Activated CD8-positive, alpha-beta memory T cell treated with anti-CD3 and anti-CD28 coated beads for 36 hours (primary cell): ENCODE results near the gene SLIT3. TPM values are rescaled to one million over a fixed set of nuclear protein-coding genes. Genes with fewer than 3 reads are reported as not detected.

Experiments used
- CTCF ChIA-PET: fragments of 350-600 bp; sonication (Branson Sonifier 250); formaldehyde crosslinking; loops from one replicate; lab custom pipeline; 2021; ENCODE audit warnings: antibody characterized with exemption; lab: Charles Lee
- POLR2A ChIA-PET: fragments of 350-600 bp; sonication (Branson Sonifier 250); formaldehyde crosslinking; loops from one replicate; lab custom pipeline; 2021; ENCODE audit warnings: antibody characterized with exemption; lab: Charles Lee
- total RNA-seq, 2 experiments: library from RNA; stranded (reverse); gene quantifications; one replicate each; pipeline ENCODE4 v1.2.3, GENCODE V29; 2021

SLIT3 gene
- total RNA-seq, 2 experiments from 2014 or later, result 0.50 to 0.76 TPM

- POLR2A ChIA-PET, result no interaction called here
- CTCF ChIA-PET, result no interaction called here
These were observed 594.3 kb downstream of the SLIT3 start for GRCh38 chr5:168706655-168707069.

- CTCF ChIA-PET, result no interaction called here
- POLR2A ChIA-PET, result no interaction called here
These were observed 595.6 kb downstream of the SLIT3 start for GRCh38 chr5:168705321-168705720.

GRCh38 chr5:168702511-168702910, 598.4 kb downstream of the SLIT3 start:
- ChIA-PET POLR2A (no interaction called here), CTCF (no interaction called here)

GRCh38 chr5:168701641-168702040, 599.3 kb downstream of the SLIT3 start:
- CTCF ChIA-PET, result no interaction called here
- POLR2A ChIA-PET, result no interaction called here

DNA sequence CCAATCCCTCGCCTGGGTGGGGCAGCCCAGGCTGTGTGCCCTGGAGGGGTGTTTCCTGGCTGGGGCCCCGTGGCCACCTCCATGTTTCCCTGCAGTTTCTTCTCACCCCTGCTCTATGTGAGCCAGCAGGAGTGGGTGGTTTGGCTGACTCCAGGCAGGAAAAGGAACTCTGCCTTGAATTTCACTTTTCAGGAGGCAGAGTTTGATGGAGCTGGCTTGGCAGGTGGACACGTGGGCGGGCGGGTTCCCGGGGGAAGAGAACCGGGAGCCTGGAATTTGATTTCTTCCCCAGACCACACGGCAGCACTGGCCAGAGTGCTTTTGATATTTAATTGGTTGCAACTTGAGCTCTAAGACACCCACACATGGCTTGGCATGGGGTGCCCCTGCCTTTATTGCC, 601.9 kb downstream of the SLIT3 start:
- ChIA-PET CTCF (no interaction called here), POLR2A (no interaction called here)

- CTCF ChIA-PET, result no interaction called here
- POLR2A ChIA-PET, result no interaction called here
These were observed 603.8 kb downstream of the SLIT3 start for GRCh38 chr5:168697034-168697720.

DNA sequence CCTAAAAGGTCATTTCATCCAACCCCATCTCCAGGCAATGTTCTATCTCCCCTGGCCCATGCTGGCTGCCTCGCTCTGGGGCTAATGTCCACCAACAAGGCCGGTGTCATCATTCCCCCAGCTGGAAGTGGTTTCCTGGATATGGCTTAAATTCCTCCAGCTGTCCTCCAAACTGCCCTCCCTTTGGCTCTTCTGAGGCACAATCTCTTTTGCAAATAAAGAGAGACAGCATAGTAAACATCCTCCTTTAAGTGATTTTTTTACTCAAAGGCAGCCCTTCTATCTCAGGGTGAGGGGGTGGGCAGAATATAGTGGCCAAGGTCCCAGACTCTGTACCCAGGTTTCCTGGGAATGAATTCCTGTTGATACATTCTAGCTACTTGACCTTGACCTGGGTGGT, 604.3 kb downstream of the SLIT3 start:
- POLR2A ChIA-PET, result no interaction called here
- CTCF ChIA-PET, result no interaction called here

DNA sequence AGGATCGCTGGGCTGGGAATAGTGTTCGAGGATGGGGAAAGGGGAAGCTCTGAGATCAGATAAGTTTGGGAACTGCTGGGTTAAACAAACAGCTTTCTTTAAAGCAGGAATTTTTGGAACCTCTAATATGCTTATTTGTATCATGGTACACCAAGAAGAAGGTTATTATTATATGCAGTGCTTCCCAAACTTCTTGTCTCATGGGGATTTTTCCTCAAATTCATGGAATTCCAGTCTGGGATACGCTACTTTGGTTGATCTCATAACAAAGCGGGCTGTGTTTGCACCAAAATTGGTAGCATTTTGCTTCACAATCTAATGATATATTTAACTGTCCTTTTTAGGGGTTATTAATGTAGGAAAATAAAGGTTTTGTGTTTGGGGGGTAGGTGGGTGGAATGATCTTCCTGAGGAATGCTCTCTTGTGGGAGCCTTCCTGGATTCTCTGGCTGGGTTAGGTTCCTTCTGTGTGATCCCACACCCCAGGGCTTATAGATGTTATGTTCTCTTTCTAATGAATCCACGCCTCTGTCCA, 605.6 kb downstream of the SLIT3 start:
- POLR2A ChIA-PET, result no interaction called here
- CTCF ChIA-PET, result interaction anchor here (0.5 to 1.5 kb wide), 2 partner anchors 15 to 872 kb away, joined by 3 read pairs; no protein-coding TSS in a partner anchor

DNA sequence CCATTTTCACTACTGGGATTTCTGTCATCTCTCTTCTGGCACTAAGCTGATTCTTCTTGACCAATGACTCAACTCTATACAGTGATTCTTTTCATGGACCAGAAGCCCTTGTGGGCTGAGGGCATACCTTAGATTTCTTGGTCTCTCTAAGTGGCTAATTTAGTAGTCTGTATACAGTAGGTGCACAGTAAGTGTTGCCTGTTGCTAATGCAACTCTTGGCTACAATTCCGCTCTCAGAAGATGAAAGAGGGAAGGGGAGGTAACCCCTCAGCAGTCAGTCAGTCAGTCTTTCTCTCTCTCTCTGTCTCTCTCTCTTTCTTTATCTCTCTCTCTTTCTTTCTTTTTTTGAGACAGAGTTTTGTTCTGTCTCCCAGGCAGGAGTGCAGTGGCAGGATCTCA, 606.6 kb downstream of the SLIT3 start:
- ChIA-PET CTCF (interaction anchor here (1.5 kb wide), 1 partner anchor 14 kb away, joined by 3 read pairs; no protein-coding TSS in a partner anchor), POLR2A (no interaction called here)

GRCh38 chr5:168693883-168694282, 607.1 kb downstream of the SLIT3 start:
- ChIA-PET POLR2A (no interaction called here), CTCF (no interaction called here)

DNA sequence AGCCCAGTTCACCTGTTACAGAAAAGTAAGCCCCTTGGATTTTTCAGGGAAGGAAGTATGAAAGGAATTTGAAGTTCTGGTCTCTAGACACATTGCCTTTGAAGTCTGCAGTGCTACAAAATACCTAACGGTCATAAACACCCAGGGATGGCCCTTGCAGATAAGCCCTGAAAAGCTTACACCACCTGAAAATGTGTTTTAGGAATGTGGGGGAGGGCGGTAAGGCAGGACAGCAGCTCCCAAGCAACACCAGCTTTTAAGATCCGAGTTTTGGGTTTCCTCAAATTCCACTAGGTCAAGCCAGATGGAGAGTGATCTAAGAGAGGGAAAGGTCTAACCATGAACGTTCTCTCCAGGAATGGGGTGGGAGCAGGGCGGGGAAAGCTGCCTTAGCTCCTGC, 607.6 kb downstream of the SLIT3 start:
- ChIA-PET POLR2A (no interaction called here), CTCF (no interaction called here)

DNA sequence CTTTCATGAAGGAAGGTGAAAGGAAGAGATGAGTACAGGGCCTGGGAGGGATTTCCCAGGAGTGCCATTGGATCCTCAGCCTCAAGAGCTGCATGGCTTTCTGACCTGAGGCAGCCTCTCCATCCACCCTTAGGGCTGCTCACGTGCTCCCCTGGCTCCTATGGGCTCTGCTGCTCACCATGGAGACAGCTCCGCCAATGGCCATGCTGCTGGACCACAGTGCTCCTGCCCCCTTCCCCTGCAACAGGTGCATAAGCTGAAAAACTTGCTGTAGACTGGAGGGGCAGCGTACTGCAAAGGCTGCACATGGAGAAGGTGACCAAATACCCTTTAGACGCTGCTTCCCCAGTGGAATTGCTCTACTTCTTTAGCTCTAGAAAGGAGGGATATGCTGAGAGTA, 609.0 kb downstream of the SLIT3 start:
- ChIA-PET CTCF (no interaction called here), POLR2A (no interaction called here)

DNA sequence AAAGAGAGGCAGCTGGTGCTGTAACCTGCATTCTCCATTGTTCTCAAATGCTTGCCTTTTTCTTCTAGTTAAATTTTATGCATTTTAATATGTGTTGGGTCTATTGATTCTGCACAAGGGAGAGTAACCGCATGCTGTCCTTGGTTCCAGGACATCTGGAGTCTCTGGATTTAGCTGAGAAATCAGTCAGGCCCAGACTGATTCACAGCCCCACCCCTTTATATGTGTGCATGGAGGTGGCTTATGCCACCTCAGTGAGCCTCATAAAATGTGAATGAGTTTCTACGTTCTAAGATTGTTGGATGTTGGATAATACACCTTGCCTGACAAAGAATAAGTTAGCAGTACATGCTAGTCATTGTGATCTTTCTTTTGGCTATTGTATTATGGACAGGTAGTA, 611.7 kb downstream of the SLIT3 start:
- ChIA-PET CTCF (no interaction called here), POLR2A (no interaction called here)

GRCh38 chr5:168686837-168687236, 614.1 kb downstream of the SLIT3 start:
- CTCF ChIA-PET, result interaction anchor here (0.6 kb wide), 1 partner anchor 320 kb away, joined by 3 read pairs; no protein-coding TSS in a partner anchor
- POLR2A ChIA-PET, result no interaction called here

DNA sequence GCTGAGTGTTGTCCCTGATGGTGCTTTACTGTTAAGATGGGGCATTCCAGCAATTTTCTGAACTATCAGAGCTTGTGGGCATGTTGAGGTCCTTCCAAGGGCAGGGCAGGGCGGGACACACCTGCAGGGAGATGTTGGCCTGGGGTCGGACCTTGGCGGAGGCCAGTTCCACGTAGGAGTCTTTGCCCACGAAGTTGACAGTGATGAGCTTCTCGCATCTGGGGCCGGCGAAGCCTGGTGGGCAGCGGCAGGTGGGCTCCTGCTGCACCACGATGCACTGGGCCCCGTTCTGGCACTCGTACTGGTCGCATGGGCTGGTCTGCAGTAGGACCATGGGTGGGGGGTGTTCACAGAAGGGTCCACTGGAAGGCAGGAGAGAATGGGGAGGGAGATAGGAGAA, 615.4 kb downstream of the SLIT3 start:
- CTCF ChIA-PET, result no interaction called here
- POLR2A ChIA-PET, result interaction anchor here (0.5 kb wide), 1 partner anchor 18 kb away, joined by 17 read pairs; no protein-coding TSS in a partner anchor

- CTCF ChIA-PET, result no interaction called here
These were observed 617.0 kb downstream of the SLIT3 start for GRCh38 chr5:168683927-168684295.

GRCh38 chr5:168683247-168683926, 617.6 kb downstream of the SLIT3 start:
- ChIA-PET POLR2A (no interaction called here), CTCF (no interaction called here)

More at GRCh38 chr5:168683927-168684295, 617.0 kb downstream of the SLIT3 start:
- POLR2A ChIA-PET, result no interaction called here

DNA sequence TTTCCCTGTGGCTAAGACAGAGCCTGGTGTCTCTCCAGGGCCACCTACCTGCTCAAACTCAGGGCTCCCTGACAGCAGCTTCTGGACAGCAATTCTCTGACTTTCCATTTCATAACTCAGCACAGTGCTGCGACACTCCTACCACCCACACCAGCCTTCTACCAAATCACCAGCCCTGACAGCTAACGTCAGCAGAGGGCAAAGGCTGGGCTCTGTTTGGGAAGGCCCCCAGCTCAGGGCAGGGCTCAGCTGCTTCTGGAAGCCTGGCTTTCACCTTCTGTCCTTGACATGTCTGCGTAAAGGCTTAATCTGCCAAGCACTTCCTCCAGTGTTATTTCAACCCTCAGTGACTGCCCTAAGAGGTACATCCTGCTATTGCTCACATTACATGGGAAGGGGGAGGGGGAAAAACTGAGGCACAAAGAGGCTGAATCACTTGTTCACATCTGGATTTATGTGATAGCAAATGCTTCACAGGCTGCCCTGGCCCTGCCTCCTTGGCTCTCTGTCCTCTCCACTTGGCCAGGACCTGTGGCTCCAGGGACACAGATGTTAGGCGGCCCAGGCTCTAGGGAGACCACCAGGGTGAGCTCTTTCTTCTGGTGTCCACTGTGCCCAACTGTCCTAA, 619.3 kb downstream of the SLIT3 start:
- CTCF ChIA-PET, result no interaction called here
- POLR2A ChIA-PET, result no interaction called here

- ChIA-PET CTCF (interaction anchor here (1.2 to 1.3 kb wide), 2 partner anchors 15 to 900 kb away, joined by 3 read pairs; no protein-coding TSS in a partner anchor), POLR2A (no interaction called here)
These were observed 620.5 kb downstream of the SLIT3 start for GRCh38 chr5:168680395-168680794.

DNA sequence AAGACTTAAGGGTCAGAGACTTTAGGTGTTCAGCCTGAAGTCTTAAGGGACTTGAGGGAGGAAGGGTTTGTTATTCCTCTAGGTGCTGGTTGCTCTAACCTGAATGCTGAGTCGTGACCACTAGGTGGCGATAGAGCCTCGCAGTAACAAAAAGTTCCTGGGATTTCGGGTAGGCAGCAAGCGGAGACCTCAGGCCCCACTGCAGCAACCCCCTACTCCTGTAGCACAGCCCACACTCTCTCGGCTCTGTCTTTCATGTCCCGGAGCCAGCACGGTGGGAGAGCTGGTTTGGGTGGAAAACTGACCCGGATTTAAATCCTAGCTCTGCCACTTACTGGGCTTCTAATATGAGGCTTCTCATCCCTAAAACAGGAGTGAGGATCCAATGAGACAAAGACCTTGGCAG, 621.4 kb downstream of the SLIT3 start:
- CTCF ChIA-PET, result interaction anchor here (1.2 to 1.3 kb wide), 2 partner anchors 15 to 901 kb away, joined by 3 read pairs; no protein-coding TSS in a partner anchor
- POLR2A ChIA-PET, result no interaction called here
